Caki2 (cell line): ENCODE results near the gene DPH5. TPM values are rescaled to one million over a fixed set of nuclear protein-coding genes. Genes with fewer than 3 reads are reported as not detected.
"Not testable (repeated sequence)": the region's sequence is repeated elsewhere in the genome, so short reads cannot be mapped to it uniquely, and the experiment has no call there.

Source experiments
- DNase-seq: peaks from one replicate; pipeline ENCODE4 v3.0.0-alpha.2; 2015; ENCODE audit warnings: low read depth
- in situ Hi-C: cut with HindIII; loops from 2 replicates; pipeline ENCODE4 v1.10.0; 2016; ENCODE audit warnings: low sequenced_read_pairs, low pct_unique_long_range_greater_than_20kb, mixed read lengths
- total RNA-seq: library from RNA; depleted of rRNA; stranded (reverse); fragments of >200 nt; shearing (Covaris generic); gene quantifications from 2 replicates; pipeline ENCODE4 v1.2.3, GENCODE V29; 2014; ENCODE audit warnings: low replicate concordance

Gene DPH5
- total RNA-seq, 1 experiment from 2014 or later = 47.2 TPM

- in situ Hi-C loops = no loop called here
- peak; percentile 12 for DNase-seq
These were observed 23.0 kb downstream of the DPH5 start for GRCh38 chr1:101002551-101002950.

- in situ Hi-C loops = no loop called here
- no peak for DNase-seq
These were observed 25.3 kb downstream of the DPH5 start for GRCh38 chr1:101000131-101000873.

GRCh38 chr1:100998426-100998825, 27.2 kb downstream of the DPH5 start:
- in situ Hi-C loops = no loop called here
- DNase-seq = no peak

- in situ Hi-C loops = no loop called here
- no peak for DNase-seq
These were observed 30.2 kb downstream of the DPH5 start for GRCh38 chr1:100995198-100995988.

GRCh38 chr1:100989306-100990077, 36.1 kb downstream of the DPH5 start:
- in situ Hi-C loops = no loop called here
- DNase-seq = no peak

GRCh38 chr1:100988121-100988520, 37.5 kb downstream of the DPH5 start:
- no peak for DNase-seq
- in situ Hi-C loops = no loop called here

- in situ Hi-C loops = no loop called here
- no peak for DNase-seq
These were observed 42.8 kb downstream of the DPH5 start for GRCh38 chr1:100982793-100983192.

GRCh38 chr1:100979631-100980030, 46.0 kb downstream of the DPH5 start:
- in situ Hi-C loops = no loop called here
- no peak for DNase-seq

- in situ Hi-C loops = no loop called here
- no peak for DNase-seq
These were observed 48.6 kb downstream of the DPH5 start for GRCh38 chr1:100976936-100977335.

GRCh38 chr1:100972185-100972584, 53.4 kb downstream of the DPH5 start:
- in situ Hi-C loops = no loop called here
- no peak for DNase-seq

- in situ Hi-C loops = no loop called here
- no peak for DNase-seq
These were observed 54.6 kb downstream of the DPH5 start for GRCh38 chr1:100971021-100971420.

- DNase-seq = no peak
- in situ Hi-C loops = no loop called here
These were observed 56.3 kb downstream of the DPH5 start for GRCh38 chr1:100969327-100969726.

GRCh38 chr1:100968621-100969020, 57.0 kb downstream of the DPH5 start:
- in situ Hi-C loops = no loop called here
- no peak for DNase-seq

- DNase-seq = no peak
- in situ Hi-C loops = no loop called here
These were observed 65.5 kb downstream of the DPH5 start for GRCh38 chr1:100960098-100960497.

GRCh38 chr1:100959502-100960060, 66.0 kb downstream of the DPH5 start:
- no peak for DNase-seq
- in situ Hi-C loops = no loop called here

- no peak for DNase-seq
- in situ Hi-C loops = no loop called here
These were observed 70.3 kb downstream of the DPH5 start for GRCh38 chr1:100955322-100955721.

- in situ Hi-C loops = no loop called here
- no peak for DNase-seq
These were observed 71.4 kb downstream of the DPH5 start for GRCh38 chr1:100953960-100954730.

GRCh38 chr1:100952970-100953369, 72.6 kb downstream of the DPH5 start:
- DNase-seq, in situ Hi-C loops: not testable (repeated sequence)
